Measurements from ENCODE around the gene KRTAP1-4.
"Not testable (repeated sequence)": the region's sequence is repeated elsewhere in the genome, so short reads cannot be mapped to it uniquely, and the experiment has no call there.

KRTAP1-4 gene

DNA sequence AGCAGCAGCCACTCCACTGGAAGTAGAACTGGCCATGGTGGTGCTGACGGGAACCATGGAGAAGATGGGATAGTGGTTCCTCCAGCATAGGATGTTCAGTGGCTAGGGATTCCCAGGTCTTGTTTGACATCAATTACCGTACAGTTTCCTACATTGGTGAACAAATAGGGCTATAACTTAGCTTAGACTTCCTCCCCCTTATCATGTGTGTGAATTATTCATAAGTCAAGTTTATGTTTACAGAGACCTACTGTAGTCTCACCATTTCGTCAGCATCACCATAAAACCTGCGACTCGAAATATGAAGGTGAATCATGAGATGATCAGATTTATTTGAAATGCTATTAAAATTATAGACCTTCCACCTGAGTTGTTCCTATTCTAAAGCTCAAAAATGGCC, 28.7 kb upstream of the KRTAP1-4 start:
- DNase-seq (ENCODE audit: low spot score): no peak
- ChIA-PET CTCF (interaction anchor here (1.3 kb wide), 1 partner anchor 39 kb away, joined by 3 read pairs; no protein-coding TSS in a partner anchor), POLR2A (ENCODE audit: low non-redundant PET) (interaction anchor here (0.6 kb wide), 1 partner anchor 445 kb away, joined by 5 read pairs; no protein-coding TSS in a partner anchor)
- no peak overlapping the region for H3K27ac ChIP-seq
- TF ChIP-seq, protein P1, sequence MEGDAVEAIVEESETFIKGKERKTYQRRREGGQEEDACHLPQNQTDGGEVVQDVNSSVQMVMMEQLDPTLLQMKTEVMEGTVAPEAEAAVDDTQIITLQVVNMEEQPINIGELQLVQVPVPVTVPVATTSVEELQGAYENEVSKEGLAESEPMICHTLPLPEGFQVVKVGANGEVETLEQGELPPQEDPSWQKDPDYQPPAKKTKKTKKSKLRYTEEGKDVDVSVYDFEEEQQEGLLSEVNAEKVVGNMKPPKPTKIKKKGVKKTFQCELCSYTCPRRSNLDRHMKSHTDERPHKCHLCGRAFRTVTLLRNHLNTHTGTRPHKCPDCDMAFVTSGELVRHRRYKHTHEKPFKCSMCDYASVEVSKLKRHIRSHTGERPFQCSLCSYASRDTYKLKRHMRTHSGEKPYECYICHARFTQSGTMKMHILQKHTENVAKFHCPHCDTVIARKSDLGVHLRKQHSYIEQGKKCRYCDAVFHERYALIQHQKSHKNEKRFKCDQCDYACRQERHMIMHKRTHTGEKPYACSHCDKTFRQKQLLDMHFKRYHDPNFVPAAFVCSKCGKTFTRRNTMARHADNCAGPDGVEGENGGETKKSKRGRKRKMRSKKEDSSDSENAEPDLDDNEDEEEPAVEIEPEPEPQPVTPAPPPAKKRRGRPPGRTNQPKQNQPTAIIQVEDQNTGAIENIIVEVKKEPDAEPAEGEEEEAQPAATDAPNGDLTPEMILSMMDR (conservative IDR thresholded peaks at IDR 0.05; ENCODE audit: low read depth): no peak

DNA sequence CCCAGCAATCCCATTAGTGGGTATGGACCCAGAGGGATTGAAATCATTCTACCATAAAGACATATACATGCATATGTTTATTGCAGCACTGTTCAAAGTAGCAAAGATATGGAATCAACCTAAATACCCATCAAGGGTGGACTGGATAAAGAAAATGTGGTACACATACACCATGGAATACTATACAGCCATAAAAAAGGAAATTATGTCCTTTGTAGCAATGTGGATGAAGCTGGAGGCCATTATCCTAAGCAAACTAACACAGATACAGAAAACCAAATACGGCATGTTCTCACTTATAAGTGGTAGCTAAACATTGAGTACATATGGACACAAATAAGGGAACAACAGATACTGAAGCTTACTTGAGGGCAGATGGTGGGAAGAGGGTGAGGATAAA, 27.6 kb upstream of the KRTAP1-4 start:
- no peak for DNase-seq (ENCODE audit: low spot score)
- TF ChIP-seq, protein P1 (conservative IDR thresholded peaks at IDR 0.05; ENCODE audit: low read depth): no peak
- no peak overlapping the region for H3K27ac ChIP-seq
- ChIA-PET CTCF (interaction anchor here (0.6 to 1.3 kb wide), 2 partner anchors 38 to 168 kb away, joined by 3 to 4 read pairs; no protein-coding TSS in a partner anchor), POLR2A (ENCODE audit: low non-redundant PET) (no interaction called here)

DNA sequence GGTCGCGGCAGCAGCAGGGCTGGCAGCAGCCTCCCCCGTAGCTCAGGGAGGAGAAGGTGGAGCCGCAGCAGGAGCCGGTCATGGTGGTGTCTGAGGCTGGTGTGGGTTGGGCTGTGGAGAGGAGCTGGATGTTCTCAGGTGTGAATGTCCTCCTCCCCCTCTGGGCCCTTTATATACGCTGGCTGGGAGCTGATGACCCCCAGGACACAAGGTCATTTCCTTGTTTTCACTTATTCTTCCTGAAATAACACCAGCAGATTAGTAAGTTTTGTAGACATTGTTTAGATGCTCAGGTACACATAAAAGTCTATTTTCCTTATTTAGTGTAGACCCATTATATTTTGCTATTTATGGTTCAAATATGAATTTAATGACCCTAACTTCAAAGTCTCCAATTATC, 25.1 kb upstream of the KRTAP1-4 start, which contains the start of gene KRTAP2-2:
KRTAP2-2 (minus strand) TSS at position 101 of the 400 bp plus-strand sequence; CDS start at position 82, 19 bp downstream.
- POLR2A ChIA-PET (ENCODE audit: low non-redundant PET); CTCF ChIA-PET; DNase-seq (ENCODE audit: low spot score): not testable (repeated sequence)

DNA sequence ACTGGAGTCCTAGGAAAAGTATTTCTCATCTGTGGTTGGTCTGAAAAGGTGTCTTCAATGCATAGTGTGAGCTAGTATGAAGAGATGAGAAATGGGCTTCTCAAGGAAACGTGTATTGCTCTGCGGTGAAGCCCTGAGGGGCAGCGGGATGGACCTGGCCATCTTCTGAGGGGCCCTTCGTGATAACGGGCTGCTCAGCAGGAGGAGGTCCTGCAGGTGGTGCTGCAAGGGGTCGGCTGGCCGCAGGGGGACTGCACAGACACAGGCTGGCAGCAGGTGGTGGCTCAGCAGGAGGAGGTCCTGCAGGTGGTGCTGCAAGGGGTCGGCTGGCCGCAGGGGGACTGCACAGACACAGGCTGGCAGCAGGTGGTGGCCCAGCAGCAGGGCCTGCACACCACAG, 24.6 kb upstream of the KRTAP1-4 start:
- H3K27ac ChIP-seq; POLR2A ChIA-PET (ENCODE audit: low non-redundant PET); DNase-seq (ENCODE audit: low spot score); CTCF ChIA-PET: not testable (repeated sequence)

More for the DNA sequence above, 25.1 kb upstream of the KRTAP1-4 start, which contains the start of gene KRTAP2-2:
- H3K27ac ChIP-seq: not testable (repeated sequence)

DNA sequence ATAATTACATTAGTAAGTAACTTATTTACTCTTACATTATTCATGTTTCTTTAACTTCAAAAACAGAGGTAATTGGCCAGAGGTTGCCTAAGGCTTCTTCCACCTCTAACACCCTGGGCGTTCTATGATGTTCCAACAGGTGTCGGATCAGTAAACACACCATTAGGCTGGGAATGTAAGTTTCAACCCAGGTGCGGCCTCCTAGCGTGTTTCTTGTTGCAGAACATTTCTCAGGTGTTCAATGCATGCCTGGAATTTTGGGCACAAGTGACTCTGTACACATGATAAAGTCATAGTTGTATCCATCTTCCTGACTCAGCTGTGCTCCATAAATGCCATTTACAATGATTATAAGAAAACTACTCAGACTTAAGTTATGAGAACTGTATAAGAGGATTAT, 24.0 kb upstream of the KRTAP1-4 start:
- ChIA-PET POLR2A (ENCODE audit: low non-redundant PET) (no interaction called here), CTCF (interaction anchor here (0.6 kb wide), 1 partner anchor 25 kb away, joined by 3 read pairs; no protein-coding TSS in a partner anchor)
- TF ChIP-seq, protein P1 (conservative IDR thresholded peaks at IDR 0.05; ENCODE audit: low read depth): no peak
- DNase-seq (ENCODE audit: low spot score): no peak
- no peak overlapping the region for H3K27ac ChIP-seq

DNA sequence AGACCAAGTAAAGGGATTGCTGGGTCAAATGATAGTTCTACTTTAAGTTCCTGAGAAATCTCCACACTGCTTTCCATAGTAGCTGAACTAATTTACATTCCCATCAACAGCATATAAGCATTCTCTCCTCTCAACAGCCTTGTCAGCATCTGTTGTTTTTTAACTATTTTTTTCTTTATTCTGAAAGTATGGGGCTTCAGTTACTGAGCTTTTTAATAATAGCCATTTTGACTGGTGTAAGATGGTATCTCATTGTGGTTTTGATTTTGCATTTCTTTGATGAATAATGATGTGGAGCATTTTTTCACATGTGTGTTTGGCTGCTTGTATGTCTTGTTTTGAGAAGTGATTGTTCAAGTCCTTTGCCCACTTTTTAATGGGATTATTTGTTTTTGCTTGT, 22.6 kb upstream of the KRTAP1-4 start:
- TF ChIP-seq, protein P1 (conservative IDR thresholded peaks at IDR 0.05; ENCODE audit: low read depth): no peak
- CTCF ChIA-PET: interaction anchor here (0.7 kb wide), 1 partner anchor 33 kb away, joined by 3 read pairs; no protein-coding TSS in a partner anchor

DNA sequence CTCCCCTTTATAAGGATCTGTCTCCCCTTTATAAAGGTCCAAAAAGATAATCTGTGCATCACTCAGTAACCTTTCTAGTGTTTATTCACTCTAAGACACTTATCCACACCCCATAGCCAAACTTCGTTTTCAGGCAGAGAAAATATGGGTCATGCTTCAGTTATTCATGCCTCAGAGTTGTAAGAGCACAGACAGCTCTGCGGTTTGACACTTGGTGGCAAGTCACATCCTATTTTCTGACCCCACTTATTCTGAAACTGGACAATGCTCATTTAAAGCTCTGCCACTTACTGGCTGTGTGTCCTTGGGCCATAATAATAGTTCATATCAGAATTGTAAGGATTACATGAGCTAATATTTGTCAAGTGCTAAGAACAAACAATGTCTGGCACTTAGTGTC, 19.1 kb upstream of the KRTAP1-4 start:
- no peak for DNase-seq (ENCODE audit: low spot score)
- TF ChIP-seq, protein P1 (conservative IDR thresholded peaks at IDR 0.05; ENCODE audit: low read depth): no peak
- no peak overlapping the region for H3K27ac ChIP-seq
- POLR2A ChIA-PET (ENCODE audit: low non-redundant PET): no interaction called here
- CTCF ChIA-PET: no interaction called here

More for the DNA sequence above, 22.6 kb upstream of the KRTAP1-4 start:
- POLR2A ChIA-PET (ENCODE audit: low non-redundant PET): no interaction called here
- no peak for DNase-seq (ENCODE audit: low spot score)
- H3K27ac ChIP-seq: no peak overlapping the region

DNA sequence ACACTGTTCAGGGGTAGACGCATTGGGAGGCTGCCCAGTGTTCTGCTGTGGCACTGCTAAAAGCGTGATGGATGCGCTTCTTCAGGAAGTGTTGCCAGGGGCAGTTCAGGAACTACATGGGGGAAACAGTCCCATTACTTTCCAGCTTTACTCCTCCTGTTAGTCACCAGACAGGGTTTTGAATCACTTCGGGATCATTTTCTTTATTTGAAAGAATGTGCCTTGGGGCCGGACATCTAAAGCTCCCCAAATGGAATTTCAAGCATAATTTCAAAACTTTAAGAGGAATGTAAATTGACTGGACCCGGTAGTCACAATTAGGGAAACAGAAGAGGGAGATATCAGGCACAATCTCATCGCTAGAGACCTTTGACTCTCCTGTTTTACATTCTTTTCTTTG, 18.4 kb upstream of the KRTAP1-4 start:
- H3K27ac ChIP-seq: no peak overlapping the region
- POLR2A ChIA-PET (ENCODE audit: low non-redundant PET): no interaction called here
- DNase-seq (ENCODE audit: low spot score): peak; percentile 32
- TF ChIP-seq, protein P1 (conservative IDR thresholded peaks at IDR 0.05; ENCODE audit: low read depth): no peak
- CTCF ChIA-PET: no interaction called here

DNA sequence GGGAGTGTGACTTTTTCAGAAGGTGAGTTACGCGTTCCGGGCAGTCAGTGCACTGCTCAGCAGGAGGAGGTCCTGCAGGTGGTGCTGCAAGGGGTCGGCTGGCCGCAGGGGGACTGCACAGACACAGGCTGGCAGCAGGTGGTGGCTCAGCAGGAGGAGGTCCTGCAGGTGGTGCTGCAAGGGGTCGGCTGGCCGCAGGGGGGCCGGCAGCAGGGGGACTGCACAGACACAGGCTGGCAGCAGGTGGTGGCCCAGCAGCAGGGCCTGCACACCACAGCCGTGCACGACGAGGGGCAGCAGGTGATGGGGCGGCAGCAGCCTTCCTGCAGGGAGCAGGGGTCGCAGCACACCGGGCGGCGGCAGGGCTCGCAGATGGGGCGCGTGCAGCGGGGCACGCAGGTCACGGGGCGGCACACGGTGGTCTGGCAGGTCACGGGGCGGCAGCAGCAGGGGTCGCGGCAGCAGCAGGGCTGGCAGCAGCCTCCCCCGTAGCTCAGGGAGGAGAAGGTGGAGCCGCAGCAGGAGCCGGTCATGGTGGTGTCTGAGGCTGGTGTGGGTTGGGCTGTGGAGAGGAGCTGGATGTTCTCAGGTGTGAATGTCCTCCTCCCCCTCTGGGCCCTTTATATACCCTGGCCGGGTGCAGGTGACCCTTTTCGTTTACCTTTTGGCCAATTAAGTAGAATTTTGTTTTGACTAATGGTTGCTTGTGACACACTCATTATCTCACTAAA, 16.9 kb upstream of the KRTAP1-4 start, which contains the start of gene KRTAP2-1:
KRTAP2-1 (minus strand) TSS at position 582 of the 731 bp plus-strand sequence; CDS start at position 533, 49 bp downstream.
- H3K27ac ChIP-seq; DNase-seq (ENCODE audit: low spot score); POLR2A ChIA-PET (ENCODE audit: low non-redundant PET): not testable (repeated sequence)
- CTCF ChIA-PET: interaction anchor here (0.5 to 0.6 kb wide), 2 partner anchors 75 to 330 kb away, joined by 4 read pairs; no protein-coding TSS in a partner anchor

Measured in RWPE1 (cell line).